GM15510 (cell line): ENCODE results near the gene SPTBN4.

ENCODE experiments used
- POLR2A ChIP-seq: IDR thresholded peaks from 3 replicates; pipeline ENCODE4 v1.6.1; 2011; ENCODE audit warnings: borderline replicate concordance; ENCODE audit not compliant: insufficient read length; ENCODE audit errors: extremely low read depth

SPTBN4 gene

GRCh38 chr19:40604171-40604646 lies 137.4 kb downstream of the SPTBN4 start:
- no peak for TF ChIP-seq POLR2A

GRCh38 chr19:40604647-40605215 lies 137.9 kb downstream of the SPTBN4 start:
- no peak for TF ChIP-seq POLR2A

GRCh38 chr19:40605216-40605971 lies 138.6 kb downstream of the SPTBN4 start:
- TF ChIP-seq POLR2A: no peak

- no peak for TF ChIP-seq POLR2A
Observed at GRCh38 chr19:40607311-40608239, 140.8 kb downstream of the SPTBN4 start.

- no peak for TF ChIP-seq POLR2A
Observed at GRCh38 chr19:40608240-40608621, 141.4 kb downstream of the SPTBN4 start.

- no peak for TF ChIP-seq POLR2A
Observed at GRCh38 chr19:40608957-40609356, 142.2 kb downstream of the SPTBN4 start.

GRCh38 chr19:40609561-40610395 lies 143.0 kb downstream of the SPTBN4 start:
- peak; percentile 62 for TF ChIP-seq POLR2A

GRCh38 chr19:40610396-40611064 lies 143.7 kb downstream of the SPTBN4 start:
- TF ChIP-seq POLR2A: no peak

- no peak for TF ChIP-seq POLR2A
Observed at GRCh38 chr19:40611096-40611495, 144.3 kb downstream of the SPTBN4 start.

- no peak for TF ChIP-seq POLR2A
Observed at GRCh38 chr19:40611900-40612698, 145.3 kb downstream of the SPTBN4 start.

- no peak for TF ChIP-seq POLR2A
Observed at GRCh38 chr19:40612831-40613689, 146.3 kb downstream of the SPTBN4 start.

GRCh38 chr19:40613690-40614621 lies 147.2 kb downstream of the SPTBN4 start:
- TF ChIP-seq POLR2A: peak; percentile 33
